Renal cortical epithelial cell (primary cell): ENCODE measurements around the gene ANO6. TPM values are rescaled to one million over a fixed set of nuclear protein-coding genes. Genes with fewer than 3 reads are reported as not detected.

Experiments
- DNase-seq: peaks from one replicate; pipeline ENCODE4 v3.0.0-alpha.2; 2011; ENCODE audit warnings: low read depth
- total RNA-seq: library from RNA; depleted of rRNA; stranded (reverse); fragments of >200 nt; gene quantifications from 2 replicates; pipeline ENCODE4 v1.2.3, GENCODE V29; 2014

The ANO6 gene
- total RNA-seq, 1 donor from 2014 or later = 96.2 TPM

DNA sequence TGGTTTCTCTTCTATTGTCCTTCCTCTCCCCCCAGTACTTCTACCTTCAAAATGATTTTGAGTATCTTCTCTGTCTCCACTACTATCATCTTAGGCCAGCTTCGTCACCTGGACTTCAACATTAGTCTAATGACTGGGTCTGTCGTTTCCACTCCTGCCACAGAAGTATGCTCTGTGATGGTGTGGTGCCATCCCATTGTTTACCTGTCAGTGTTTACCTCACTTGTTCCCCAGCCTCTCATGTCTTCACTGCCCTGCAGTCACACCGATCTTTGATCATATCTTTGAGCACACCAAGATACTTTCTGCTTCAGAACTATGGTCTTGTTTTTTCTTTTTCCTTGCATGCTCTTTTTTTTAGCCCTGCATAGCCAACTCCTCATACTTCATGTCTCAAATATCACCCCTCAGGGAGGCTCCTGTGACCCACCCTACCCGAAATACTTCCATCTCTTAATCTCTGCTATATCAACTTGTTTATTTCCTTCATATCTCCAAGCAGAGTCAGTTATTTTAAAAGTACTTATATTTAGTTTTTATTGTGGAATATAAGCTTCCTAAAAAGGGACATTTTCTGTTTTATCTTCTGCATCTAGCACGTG is 60.4 kb downstream of the ANO6 start:
- DNase-seq = no peak

DNA sequence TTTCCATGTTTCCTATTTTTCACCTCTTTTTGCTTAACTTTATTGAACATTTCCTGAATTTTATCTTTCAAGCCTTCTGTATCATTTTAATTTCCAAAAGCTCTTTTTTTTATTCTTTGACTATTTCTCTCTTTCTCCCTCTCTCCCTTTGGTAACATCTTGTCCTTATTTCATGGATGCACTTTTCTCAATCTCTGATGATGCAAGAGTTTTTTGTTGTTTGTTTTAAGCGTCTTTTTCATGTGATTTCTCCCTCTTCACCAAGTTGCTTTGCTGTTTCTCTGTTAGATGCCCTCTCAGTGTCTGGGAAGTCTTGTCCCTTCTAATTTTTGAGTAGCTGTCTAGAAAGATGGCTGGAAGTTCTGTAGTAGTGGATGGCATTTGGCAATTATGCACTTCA is 62.6 kb downstream of the ANO6 start:
- DNase-seq = no peak

DNA sequence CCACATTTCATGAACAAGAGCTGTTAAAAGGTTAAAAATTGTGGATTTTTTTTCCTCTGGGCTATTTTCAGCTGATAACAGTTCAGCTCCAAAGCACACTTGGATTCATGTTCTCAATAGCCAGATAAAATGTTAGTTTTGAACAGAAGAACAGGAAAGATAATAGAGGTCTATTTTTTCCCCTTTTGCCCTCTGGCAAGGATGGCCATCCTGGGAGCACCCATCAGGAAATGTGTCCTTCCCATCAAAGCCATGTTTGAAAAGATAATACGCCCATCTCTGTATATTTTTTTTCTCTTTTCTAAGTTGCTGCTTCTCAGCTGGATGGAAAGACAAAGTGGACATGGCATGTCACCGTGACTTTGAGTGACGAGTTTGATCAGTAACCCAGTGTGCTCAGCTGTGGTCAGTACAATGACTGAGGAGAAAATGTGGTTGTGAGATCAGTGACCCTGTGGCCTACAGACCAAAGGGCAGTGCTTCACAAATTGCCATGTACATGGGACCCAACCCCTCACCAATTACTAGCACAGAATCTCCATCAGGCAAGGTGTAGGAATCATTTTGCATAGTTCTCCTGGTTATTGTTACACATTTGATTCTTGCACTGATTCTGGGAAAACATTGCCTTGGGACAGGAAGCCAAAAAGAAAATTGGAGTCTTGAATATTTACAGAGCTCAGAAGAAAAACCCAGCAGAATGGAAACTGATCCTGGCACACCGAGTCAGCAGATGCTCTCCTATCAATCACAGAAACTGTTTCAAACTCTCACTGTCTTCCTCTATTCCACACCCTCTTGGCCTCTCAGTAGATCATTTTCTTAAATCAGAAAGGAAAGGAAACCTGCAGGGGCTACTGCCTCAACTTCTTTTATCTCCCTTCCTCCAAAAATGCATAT is 64.3 kb downstream of the ANO6 start:
- peak; percentile 16 for DNase-seq

DNA sequence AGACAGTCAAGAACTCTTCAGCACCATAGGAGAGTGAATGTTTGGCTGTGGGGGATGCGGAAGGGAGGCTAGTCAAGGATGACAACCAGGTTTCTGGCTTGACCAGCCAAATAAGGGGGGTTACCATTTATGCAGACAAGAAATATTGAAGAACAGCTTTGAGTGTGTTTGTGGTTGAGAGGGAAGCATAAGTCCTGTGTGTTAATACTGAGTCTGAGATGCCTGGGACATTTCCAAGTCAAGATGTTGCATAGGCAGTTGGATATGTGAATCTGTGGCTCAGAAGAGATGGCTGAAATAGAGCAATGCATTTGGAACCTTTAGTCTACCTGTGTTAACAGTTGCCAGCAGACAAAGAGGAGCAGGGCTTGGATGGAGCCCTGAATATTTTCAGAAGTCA is 66.1 kb downstream of the ANO6 start:
- no peak for DNase-seq

DNA sequence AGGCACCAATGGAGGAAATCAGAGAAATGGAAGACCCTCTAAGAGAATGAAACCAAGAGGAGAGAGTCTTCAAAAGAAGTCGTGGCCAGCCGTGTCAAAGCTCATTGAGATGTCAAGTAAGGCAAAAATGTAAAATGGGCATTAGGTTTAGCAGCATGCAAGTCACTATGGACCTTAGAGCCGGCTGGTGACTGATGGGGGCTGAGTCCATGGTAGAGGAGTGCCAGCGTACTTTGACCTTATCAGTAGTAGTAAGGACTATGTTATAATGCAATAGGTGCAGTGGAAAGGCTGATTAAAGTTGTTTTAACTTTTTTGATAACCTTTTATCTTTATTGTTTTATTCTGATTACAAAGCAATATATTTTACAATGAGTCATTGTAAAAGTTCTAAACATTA is 66.5 kb downstream of the ANO6 start:
- DNase-seq = no peak

DNA sequence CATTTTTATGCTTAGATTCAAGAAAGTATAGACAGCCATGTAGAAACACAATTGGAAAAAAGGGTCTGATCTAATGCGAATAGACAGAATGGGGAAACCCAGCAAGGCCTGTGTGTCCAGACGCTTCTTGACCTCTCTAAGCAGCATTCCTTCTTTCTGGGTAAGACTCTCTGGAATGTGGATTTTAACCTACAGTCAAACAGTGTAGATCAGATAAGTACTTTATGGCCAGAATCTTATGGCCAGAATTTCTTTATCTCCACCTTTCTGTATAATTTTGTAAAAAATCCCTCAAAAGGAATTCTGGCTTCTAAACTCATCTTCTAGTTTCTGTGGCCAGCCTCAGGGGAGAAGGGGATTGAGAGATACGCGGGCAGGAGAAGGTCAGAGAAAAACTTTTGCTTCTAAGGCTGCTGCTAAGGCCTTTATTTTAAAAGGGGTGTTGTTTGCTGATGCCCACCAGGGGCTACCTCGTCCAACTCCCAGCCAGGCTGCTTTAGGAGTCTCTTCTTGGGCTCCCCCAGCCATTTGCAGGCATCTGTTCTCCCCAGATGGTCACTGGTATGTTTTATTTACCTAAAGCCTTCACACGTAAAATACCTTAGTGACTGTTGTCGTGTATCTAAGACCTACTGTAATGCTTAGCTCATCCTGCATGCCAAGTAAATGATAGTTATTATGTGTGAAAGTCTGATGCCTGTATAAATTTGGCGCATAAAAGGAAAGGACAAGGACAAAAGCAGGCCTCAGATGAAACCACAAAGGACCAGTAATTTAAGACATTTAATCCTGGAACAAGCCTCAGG is 68.4 kb downstream of the ANO6 start:
- peak; percentile 67 for DNase-seq

DNA sequence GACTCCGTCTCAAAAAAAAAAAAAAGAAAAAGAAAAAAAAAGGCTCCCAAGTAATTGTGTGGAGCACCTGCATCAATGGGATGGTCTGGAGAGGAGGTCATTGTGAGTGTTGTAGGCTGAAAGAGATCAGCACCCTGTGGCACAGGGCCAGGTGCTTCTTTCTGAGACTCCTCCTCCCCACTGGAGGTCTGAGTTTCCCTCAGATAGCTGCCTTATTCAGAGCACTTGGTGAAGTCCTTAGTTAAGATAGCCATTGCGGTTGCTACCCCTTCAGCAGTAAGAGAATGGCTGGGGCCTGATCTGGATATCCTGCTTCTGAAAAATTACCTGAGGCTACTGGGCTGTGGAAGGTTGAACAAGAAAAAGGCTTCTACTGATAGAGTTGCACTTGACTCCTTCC is 69.8 kb downstream of the ANO6 start:
- no peak for DNase-seq

DNA sequence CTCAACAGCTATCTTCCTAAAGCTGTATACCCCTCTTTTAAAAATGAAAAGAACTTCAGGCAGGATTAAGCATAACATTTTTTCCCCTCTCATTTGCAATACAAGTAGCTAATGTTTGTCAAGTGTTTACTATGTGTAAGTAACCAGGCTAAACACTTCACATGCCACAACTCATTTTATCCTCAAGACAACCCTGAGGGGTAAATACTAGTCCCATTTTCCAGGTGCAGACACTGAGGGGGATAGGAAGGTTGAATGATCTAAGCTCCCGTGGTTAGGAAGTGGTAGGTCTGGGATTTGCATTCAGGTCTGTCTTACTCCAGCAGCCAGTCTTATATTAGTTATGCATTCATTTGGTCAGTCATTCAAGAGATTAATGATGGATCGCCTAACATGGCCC is 70.7 kb downstream of the ANO6 start:
- no peak for DNase-seq

DNA sequence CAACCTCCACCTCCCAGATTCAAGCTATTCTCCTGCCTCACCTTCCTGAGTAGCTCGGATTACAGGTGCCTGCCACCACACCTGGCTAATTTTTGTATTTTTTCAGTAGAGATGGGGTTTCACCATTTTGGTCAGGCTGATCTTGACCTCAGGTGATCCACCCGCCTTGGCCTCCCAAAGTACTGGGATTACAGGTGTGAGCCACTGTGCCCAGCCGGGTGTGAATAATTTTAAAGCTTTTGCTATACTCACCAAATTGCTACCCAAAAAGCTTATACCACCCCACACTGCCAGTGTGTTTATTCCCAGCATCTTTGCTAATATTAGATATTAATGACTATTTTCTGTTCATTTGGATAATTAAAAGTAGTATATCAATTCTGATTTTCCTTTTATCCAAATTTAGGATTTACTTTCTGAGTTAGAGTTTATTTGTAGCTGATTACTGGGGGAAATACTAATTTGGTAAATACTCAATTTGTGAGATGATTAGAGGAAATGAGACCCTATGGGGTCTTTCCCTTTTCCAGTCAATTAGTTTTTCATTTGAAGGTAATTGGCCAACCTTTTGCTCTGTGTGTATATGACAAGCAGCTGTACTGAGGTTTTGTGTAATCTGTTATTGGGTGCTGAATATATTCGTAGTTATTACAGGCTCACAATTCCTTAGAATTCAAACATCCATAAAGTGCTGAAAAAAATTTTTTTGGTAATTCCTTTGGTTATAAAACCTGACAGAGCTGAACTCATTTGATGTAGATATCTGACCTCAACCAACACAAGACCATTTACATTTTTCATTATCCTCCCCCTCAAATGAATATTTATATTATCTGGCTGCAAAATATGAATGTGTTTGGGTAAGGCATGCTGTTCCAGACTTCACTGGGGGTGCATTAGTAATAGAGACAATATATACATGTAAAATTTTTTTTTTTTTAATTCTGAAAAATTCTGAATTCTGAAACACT is 73.6 kb downstream of the ANO6 start:
- DNase-seq = no peak

DNA sequence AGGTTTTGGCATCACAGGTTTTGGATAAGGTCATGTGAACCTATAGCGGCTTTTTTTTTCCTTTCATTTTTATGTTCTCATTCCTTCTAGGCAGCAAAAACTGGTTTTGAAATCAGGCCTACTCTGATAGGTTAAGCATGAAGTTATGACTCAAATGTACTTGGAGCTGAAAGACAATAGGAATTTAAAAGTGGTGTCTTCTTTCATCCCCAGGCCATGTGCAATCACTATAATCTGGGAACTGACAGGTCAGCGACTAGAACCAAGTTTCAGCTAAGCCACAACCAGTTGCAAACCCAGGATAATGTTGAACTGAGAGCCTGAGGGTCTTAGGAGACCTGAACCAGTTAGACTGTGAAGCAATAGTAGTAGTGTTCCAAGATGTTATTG is 74.3 kb downstream of the ANO6 start:
- peak; percentile 76 for DNase-seq

DNA sequence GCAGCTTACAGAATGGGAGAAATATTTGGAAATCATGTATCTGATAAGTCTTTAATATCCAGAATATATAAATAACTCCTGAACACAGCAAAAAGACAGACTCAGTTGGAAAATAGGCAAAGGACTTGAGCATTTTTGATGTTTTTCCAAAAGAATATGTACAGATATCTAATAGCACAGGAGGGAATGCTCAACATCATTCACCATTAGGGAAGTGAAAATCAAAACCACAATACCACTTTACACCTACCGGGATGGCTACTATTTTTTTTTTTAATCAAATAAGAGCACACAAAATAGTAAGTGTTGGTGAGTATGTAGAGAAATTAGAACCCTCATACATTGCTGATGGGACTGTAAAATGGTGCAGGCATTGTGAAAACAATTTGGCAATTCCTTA is 75.6 kb downstream of the ANO6 start:
- no peak for DNase-seq

DNA sequence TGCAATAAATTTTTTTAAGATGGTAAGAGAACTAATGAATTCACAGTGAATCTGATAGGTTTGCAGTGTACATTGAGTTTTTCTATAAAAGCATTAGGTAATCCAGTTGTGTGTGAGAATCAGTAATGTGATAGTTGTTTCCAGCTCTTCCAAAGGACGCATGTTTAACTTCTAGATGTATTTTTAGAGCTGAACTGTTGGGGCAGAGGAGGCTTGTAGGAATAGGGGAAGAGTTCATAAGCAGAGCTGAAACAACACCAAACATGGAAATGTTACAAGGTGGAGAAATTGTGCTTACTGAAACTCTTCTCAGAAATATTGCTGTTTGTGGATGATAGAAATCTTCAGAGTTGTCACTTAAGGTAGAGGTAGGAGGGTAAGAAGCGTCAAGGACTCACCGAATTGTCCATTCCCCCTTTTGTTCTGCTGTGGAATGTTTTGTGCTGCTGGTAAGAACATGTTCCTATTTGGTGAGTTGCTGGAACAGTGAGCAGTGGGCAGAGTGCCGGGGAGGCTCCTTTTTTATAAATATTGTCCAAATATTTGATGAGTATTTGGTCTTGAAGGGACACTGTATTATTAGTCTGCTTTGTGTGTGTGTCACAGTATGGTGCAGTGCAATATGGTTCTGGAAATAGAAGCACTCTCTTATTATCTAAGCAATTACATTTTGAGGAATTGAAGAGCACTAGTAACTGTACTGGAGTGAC is 76.7 kb downstream of the ANO6 start:
- no peak for DNase-seq

DNA sequence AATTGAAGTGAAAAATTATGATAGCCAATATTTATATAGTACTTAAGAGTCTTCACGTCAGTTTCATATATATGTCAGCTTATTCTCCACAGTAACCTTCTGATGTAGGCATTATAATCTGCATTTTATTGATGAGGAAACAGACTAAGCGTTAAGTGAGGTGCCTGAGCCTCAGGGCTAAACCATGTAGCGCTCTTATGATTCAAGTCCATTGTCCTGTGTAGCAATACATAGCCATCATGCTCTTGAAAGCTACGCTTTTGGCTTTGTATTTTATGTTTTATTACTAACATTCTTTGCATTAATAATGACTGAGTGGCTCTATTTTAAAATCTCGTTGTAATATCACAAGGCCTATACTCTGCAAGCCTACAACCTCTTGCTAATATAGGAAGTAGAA is 79.0 kb downstream of the ANO6 start:
- DNase-seq = no peak

DNA sequence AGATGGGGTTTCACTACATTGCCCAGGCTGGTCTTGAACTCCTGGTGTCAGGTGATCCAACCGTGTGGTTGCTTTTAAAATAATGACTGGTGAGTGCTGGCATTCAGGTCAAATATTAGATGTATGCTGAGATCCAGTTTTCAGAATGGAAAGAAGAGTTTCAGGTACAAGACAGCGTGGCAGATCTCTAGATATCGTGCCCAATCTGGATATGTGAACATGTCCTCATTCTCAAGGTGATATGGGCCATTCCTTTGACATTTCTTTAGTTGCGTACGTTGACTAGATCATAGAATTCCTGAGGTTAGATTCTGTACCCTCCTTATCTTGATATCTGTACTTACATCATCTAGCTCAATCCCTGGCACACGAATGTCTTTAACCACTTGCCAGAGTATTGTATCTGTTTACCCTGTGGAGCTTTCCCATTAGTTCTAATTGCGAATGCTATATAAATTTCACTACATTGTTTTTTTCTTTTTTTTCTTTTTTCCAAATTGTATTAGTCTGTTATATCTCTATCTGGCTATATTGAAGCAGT is 80.2 kb downstream of the ANO6 start:
- no peak for DNase-seq

DNA sequence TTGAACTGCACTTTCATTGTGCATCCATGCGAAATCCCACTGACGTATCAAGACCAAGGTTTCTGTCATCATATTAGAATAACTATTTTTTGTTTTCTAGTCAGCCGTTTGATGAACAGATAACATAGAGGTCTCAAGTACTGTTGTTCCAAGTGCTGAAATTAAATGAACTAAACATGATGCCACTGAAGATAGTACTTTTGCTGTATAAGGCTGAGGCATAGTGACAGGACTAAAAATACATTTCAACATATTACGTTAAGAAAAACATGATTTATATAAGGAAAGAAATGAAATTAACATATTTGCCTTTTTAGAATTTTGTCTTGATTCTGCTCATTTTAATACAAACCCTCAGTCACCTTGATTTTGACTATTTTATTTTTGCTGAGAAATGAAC is 82.2 kb downstream of the ANO6 start:
- DNase-seq = no peak

DNA sequence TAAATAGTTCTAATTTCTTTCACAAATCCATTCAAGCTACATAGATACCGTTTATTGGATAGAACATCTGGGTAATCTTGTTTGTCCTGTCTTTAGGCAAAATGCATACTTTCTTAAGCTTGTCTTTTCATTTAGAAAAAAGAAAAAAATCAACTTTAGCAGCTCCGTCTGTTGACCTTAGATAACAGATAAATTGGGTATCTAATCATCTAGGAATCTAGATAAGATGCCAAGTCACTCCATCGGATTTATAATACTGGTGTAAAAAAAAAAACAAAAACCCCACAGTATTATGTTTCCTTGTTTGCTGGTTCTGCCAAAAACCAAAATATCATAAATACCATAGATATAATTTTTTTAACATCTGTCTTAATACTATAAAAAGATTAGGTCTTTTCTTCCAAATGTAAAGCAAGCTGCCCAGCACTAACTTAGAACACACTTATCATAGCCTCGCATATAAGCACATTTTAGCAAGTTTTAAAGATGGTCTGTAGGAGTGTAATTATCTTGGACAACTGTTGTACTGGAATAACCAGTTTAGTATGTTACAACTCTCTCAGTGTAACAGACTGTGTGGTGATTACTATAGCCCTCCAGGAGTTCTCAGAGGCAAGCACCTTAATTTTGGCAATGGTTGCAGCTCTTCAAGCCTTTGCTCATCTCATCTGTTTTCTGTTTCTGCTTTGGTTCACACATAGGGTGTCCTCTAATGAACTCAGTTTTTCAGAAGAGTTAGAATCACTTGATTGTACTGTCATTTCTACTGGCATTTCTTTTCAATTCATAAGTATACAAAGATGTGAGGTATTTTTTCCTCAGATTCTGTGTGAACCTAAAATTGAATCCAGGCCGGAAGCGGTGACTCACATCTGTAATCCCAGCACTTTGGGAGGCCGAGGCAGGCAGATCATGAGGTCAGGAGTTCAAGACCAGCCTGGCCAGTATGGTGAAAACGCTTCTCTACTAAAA is 83.1 kb downstream of the ANO6 start:
- DNase-seq = no peak

DNA sequence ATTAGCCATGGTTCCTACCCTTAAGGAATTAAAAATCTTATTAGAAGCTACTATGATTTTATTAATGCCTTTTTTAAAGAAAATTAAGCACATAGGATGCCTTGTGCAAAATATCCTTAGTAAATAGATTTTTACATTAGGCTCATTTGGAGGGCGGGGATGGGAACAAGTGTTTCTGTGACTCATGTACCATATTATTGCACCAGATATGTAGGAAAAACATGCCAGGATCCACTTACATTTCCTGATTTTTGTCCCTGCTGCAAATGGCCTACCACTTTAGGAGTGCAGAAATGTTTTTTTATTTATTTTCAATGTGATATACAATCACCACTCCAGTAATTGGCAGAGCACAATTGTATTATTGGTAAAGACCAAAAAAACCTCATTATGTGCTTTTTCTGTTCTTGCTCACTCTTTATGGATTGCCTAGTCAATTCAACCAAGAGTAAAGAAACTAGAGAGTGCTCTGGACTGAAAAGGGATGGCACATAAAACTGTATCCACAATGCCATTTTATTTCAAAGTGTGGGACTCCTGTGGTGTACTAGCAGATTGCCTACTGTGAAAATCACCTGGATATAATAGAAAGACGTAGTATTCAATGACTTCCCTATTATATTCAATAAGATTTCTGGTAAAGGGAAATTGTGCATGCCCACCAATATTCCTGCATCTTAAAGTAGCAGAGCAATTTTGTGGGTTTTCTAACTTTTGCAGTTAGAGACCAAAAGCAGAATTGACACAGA is 86.9 kb downstream of the ANO6 start:
- no peak for DNase-seq

DNA sequence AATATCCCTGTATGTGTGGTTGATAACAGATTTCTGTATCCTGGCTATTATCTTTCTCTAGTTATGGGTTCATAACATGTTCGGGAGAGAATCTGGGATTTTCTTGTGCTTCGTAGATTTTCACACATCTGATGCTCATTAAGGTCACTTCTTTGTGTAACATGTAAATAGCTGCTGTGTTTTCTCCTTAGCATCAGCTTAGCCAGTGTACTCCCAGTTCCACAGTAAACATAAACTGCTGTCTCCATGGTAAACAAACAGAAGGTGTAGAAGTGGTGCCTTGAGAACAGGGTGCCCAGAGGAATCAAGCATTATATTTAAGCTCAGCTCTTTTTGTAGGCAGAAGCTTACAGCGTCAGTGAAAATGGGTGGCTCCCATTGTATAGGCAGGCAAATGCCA is 88.0 kb downstream of the ANO6 start:
- DNase-seq = no peak
